ENCODE data around the gene SKIC2. TPM values are rescaled to one million over a fixed set of nuclear protein-coding genes. Genes with fewer than 3 reads are reported as not detected.

The SKIC2 gene
- total RNA-seq, 1 donor from 2014 or later, result 49.1 TPM

DNA sequence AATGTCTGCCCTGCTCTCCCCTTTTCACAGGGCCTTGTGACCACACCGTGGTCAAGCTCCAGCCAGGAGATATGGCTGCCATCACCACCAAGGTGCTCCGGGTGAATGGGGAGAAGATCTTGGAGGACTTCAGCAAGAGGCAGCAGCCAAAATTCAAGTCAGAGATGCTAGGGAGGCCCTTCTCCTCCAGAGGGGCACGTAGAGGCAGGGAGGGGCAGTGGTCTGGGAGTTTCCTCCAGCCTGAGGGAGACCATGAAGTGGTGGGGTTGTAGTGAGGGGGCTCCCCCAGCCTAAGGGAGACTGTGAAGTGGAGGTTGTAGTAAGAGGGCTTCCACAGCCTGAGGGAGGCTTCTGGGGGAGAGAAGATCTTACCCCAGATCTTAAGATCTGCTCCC is 8.9 kb downstream of the SKIC2 start:
- H3K36me3 ChIP-seq (ENCODE audit: control insufficient read depth, insufficient read depth, low read length), result peaks cover 4% of the 10 kb centered on the region

DNA sequence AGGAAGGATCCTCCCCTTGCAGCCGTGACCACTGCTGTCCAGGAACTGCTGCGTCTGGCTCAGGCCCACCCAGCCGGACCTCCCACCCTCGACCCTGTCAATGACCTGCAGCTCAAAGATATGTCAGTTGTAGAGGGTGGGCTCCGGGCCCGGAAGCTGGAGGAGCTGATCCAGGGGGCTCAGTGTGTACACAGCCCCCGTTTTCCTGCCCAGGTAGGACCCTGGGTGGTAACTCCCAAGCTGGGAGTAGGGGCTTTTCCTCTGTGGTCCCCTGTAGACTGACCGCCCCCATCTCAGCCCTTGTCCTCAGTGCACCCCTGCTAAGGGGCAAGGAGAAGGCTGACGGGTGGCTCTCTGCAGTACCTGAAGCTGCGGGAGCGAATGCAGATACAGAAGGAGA is 9.4 kb downstream of the SKIC2 start:
- no peak for DNase-seq (ENCODE audit: low read depth)
- H3K4me3 ChIP-seq (ENCODE audit: low read depth, low read length), result no peak overlapping the region
- H3K36me3 ChIP-seq (ENCODE audit: control insufficient read depth, insufficient read depth, low read length), result peaks cover 4% of the 10 kb centered on the region
- TF ChIP-seq CTCF (IDR thresholded peaks at IDR 0.05; ENCODE audit: insufficient read depth, low read length, poor library complexity, severe bottlenecking), result no peak
- no peaks in the 10 kb centered on the region for H3K27me3 ChIP-seq (ENCODE audit: control insufficient read depth, insufficient read depth, low read length)

More for the DNA sequence above, 8.9 kb downstream of the SKIC2 start:
- no peaks in the 10 kb centered on the region for H3K27me3 ChIP-seq (ENCODE audit: control insufficient read depth, insufficient read depth, low read length)
- no peak for TF ChIP-seq CTCF (IDR thresholded peaks at IDR 0.05; ENCODE audit: insufficient read depth, low read length, poor library complexity, severe bottlenecking)
- DNase-seq (ENCODE audit: low read depth), result no peak
- H3K4me3 ChIP-seq (ENCODE audit: low read depth, low read length), result no peak overlapping the region

- TF ChIP-seq CTCF (IDR thresholded peaks at IDR 0.05; ENCODE audit: insufficient read depth, low read length, poor library complexity, severe bottlenecking), result no peak
- H3K36me3 ChIP-seq (ENCODE audit: control insufficient read depth, insufficient read depth, low read length), result peaks cover 4% of the 10 kb centered on the region
- H3K27me3 ChIP-seq (ENCODE audit: control insufficient read depth, insufficient read depth, low read length), result no peaks in the 10 kb centered on the region
- DNase-seq (ENCODE audit: low read depth), result no peak
- no peak overlapping the region for H3K4me3 ChIP-seq (ENCODE audit: low read depth, low read length)
Measured at GRCh38 chr6:31968791-31969711, 10.1 kb downstream of the SKIC2 start.

DNA sequence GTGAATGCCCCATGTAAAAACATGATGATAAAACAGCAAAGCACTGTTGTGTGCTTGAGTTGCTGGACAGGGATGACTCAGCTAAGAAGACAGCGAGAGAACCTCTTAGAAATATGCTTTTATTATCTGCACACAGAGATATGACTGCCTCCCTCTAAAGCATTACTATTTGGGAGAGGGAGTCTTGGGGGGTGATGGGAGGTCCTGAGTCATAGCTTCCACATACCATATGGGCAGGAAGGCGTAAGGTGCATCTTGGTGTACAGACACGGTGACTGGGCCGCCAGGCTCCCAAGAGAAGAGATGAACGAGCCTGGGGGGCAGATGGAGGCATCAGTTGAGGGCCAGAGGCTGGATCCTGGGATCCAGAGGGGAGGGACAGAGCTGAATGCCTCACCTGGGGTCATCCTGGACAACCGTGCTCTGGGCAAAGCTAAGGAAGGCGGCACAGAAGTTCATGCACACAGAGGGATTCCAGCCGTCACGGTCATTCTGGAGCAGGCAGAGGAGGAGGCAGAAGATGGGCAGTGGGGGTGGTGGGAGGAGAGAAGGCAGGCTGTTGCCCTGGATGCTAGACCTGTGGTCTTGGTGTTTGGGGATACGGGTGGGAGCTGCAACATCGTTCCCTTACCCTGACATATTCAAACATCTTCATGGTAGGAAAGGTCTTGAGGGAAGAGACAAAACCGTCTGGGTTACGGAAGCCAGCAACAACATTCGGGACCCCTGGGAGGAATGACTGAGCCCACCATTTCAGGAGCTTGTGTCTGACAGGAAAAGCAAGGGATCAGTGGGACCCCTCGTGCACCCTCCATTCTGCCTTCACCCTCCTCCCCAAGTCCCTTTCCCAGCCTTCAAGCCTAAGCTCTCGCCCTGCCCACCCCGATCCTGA is 11.0 kb downstream of the SKIC2 start:
- no peak for DNase-seq (ENCODE audit: low read depth)
- Histone ChIP-seq H3K36me3 (ENCODE audit: control insufficient read depth, insufficient read depth, low read length) (peaks cover 4% of the 10 kb centered on the region), H3K4me3 (ENCODE audit: low read depth, low read length) (no peak overlapping the region), H3K27me3 (ENCODE audit: control insufficient read depth, insufficient read depth, low read length) (no peaks in the 10 kb centered on the region)
- no peak for TF ChIP-seq CTCF (IDR thresholded peaks at IDR 0.05; ENCODE audit: insufficient read depth, low read length, poor library complexity, severe bottlenecking)

DNA sequence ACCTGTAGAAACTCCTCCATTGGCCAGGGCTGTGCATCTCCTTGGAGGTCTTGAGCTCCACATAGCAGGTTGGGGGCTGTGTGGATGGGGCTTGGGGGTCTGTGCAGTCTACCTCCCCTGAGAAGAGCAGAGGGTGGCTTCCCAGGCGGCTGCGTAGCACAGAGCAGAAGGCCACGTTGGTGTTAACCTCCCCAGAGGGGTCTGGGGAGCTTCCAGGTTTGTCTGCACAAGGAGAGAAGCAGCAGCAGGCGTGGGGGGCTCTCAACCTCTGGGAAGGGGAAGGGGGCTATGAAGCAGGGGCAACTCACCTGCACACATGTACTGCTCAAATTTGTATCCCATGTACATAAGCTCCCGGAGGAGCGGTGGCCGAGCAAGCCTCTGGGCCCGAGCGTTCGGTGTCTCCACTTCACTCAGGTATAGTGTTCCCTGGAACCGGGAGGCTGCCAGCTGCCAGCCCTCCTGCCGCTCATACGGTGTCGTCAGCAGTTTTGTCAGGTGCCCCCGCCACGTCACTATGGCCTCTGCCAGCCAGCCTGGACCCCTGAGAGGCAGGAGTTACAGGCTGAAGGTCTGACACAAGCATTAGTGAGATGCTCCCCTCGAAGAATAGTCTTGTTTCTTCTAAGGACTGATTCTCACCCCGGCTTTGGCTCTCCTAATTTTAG is 11.8 kb downstream of the SKIC2 start:
- Histone ChIP-seq H3K36me3 (ENCODE audit: control insufficient read depth, insufficient read depth, low read length) (peaks cover 4% of the 10 kb centered on the region), H3K4me3 (ENCODE audit: low read depth, low read length) (peak overlapping the region; percentile 89), H3K27me3 (ENCODE audit: control insufficient read depth, insufficient read depth, low read length) (no peaks in the 10 kb centered on the region)
- DNase-seq (ENCODE audit: low read depth), result no peak
- no peak for TF ChIP-seq CTCF (IDR thresholded peaks at IDR 0.05; ENCODE audit: insufficient read depth, low read length, poor library complexity, severe bottlenecking)
